ENCODE measurements around the gene CDKAL1.

DNA sequence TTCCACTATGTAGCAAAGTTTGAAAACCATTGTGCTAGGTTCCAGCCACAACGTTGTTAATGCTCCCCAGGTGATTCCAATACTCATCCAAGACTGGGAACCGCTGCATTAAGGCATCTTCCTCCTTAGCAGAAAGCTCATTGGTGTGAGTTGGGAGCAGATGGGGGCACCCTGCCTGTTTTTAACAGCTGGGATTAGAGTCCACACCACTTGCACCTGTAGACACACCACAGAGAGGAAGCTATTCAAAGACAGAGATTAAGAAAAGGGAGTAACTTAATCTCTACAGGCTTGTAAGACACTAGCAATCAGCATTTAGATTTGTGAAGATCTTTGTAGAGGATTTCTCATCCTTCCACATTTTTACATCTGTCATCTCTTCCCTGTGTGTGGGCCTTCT, 725.4 kb downstream of the CDKAL1 start:
- TF ChIP-seq, protein P1, sequence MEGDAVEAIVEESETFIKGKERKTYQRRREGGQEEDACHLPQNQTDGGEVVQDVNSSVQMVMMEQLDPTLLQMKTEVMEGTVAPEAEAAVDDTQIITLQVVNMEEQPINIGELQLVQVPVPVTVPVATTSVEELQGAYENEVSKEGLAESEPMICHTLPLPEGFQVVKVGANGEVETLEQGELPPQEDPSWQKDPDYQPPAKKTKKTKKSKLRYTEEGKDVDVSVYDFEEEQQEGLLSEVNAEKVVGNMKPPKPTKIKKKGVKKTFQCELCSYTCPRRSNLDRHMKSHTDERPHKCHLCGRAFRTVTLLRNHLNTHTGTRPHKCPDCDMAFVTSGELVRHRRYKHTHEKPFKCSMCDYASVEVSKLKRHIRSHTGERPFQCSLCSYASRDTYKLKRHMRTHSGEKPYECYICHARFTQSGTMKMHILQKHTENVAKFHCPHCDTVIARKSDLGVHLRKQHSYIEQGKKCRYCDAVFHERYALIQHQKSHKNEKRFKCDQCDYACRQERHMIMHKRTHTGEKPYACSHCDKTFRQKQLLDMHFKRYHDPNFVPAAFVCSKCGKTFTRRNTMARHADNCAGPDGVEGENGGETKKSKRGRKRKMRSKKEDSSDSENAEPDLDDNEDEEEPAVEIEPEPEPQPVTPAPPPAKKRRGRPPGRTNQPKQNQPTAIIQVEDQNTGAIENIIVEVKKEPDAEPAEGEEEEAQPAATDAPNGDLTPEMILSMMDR (IDR thresholded peaks at IDR 0.05) = no peak
- no peak for TF ChIP-seq POLR2A (IDR thresholded peaks at IDR 0.05)
